Liver (tissue), 3 donors: Measurements from ENCODE around the gene IGF1R.

ENCODE experiments used
- CTCF ChIP-seq: fragments of 150-350 bp; IDR thresholded peaks from 2 replicates; pipeline ENCODE4 v1.5.1; 2017; ENCODE audit warnings: improper control_type of control experiment, low read depth, low read length; ENCODE audit not compliant: missing input control
- EGR1 ChIP-seq, 2 donors: IDR thresholded peaks; 2 replicates each; pipeline ENCODE4 v1.6.1; 2016 to 2018; ENCODE audit warnings: antibody characterized with exemption in 2 of 2, low read depth in 2 of 2
- GABPA ChIP-seq, 2 donors: IDR thresholded peaks in 1 of 2; conservative IDR thresholded peaks in 1 of 2; 2 replicates each; pipeline ENCODE4 v1.6.1; 2016; ENCODE audit warnings: antibody characterized with exemption in 2 of 2, mild to moderate bottlenecking in 1 of 2, moderate library complexity in 1 of 2
- HNF4A ChIP-seq, 2 donors: conservative IDR thresholded peaks; 2 replicates each; pipeline ENCODE4 v1.6.1; 2016; ENCODE audit warnings: antibody characterized with exemption in 2 of 2, mild to moderate bottlenecking in 2 of 2
- HNF4G ChIP-seq: IDR thresholded peaks from 2 replicates; pipeline ENCODE4 v1.6.1; 2016; ENCODE audit warnings: antibody characterized with exemption
- JUND ChIP-seq, 2 donors: IDR thresholded peaks; 2 replicates each; pipeline ENCODE4 v1.6.1; 2016; ENCODE audit warnings: antibody characterized with exemption in 2 of 2
- MAX ChIP-seq: IDR thresholded peaks from 2 replicates; pipeline ENCODE4 v1.6.1; 2016; ENCODE audit warnings: antibody characterized with exemption
- RAD21 ChIP-seq, 2 donors: IDR thresholded peaks; 2 replicates each; pipeline ENCODE4 v1.6.1; 2016; ENCODE audit warnings: antibody characterized with exemption in 2 of 2, mild to moderate bottlenecking in 2 of 2
- REST ChIP-seq: IDR thresholded peaks from 2 replicates; pipeline ENCODE4 v1.6.1; 2016; ENCODE audit warnings: antibody characterized with exemption, mild to moderate bottlenecking
- RXRA ChIP-seq, 2 donors: IDR thresholded peaks; 2 replicates each; pipeline ENCODE4 v1.6.1; 2017 to 2018; ENCODE audit warnings: antibody characterized with exemption in 2 of 2, mild to moderate bottlenecking in 1 of 2
- SP1 ChIP-seq: IDR thresholded peaks from 2 replicates; pipeline ENCODE4 v1.6.1; 2018; ENCODE audit warnings: antibody characterized with exemption, mild to moderate bottlenecking
- TAF1 ChIP-seq: conservative IDR thresholded peaks from 2 replicates; pipeline ENCODE4 v1.6.1; 2016; ENCODE audit warnings: antibody characterized with exemption, mild to moderate bottlenecking
- YY1 ChIP-seq: IDR thresholded peaks from 2 replicates; pipeline ENCODE4 v1.6.1; 2016; ENCODE audit warnings: antibody characterized with exemption, mild to moderate bottlenecking
- TF ChIP-seq, protein P1 (sequence below): IDR thresholded peaks from 2 replicates; pipeline ENCODE4 v1.6.1; 2016; ENCODE audit warnings: antibody characterized with exemption
- donor health status: healthy.
- donor health status: healthy.

DNA sequence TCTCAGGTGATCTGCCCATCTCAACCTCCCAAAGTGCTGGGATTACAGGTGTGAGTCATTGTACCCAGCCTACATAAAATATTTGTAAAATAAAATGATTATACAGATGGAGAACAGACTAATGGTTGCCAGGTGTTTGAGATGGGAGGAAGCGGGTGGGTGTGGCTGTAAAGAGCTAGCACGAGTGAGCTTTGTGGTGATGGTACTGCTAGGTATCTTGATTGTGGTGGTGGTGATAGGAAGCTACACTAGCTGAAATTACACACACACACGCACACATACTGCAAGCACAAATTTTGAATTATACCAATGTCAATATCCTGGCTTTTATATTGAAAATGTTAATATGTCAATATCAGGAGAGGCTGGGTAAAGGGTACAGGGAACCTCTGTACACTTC is 353.9 kb downstream of the IGF1R start:
- TF ChIP-seq RXRA (IDR thresholded peaks at IDR 0.05): no peak
- TF ChIP-seq CTCF: no peak
- no peak for TF ChIP-seq MAX
- no peak for TF ChIP-seq REST
- no peak for TF ChIP-seq EGR1 (IDR thresholded peaks at IDR 0.05; ENCODE audit: low read depth in 2 of 2)
- TF ChIP-seq HNF4A (conservative IDR thresholded peaks at IDR 0.05): no peak
- no peak for TF ChIP-seq HNF4G
- no peak for TF ChIP-seq YY1
- no peak for TF ChIP-seq GABPA (IDR thresholded peaks at IDR 0.05 in 1 of 2, conservative IDR thresholded peaks at IDR 0.05 in 1 of 2)
- no peak for TF ChIP-seq SP1
- no peak for TF ChIP-seq JUND (IDR thresholded peaks at IDR 0.05)
- TF ChIP-seq TAF1: no peak
- no peak for TF ChIP-seq RAD21 (IDR thresholded peaks at IDR 0.05)
- TF ChIP-seq, protein P1, sequence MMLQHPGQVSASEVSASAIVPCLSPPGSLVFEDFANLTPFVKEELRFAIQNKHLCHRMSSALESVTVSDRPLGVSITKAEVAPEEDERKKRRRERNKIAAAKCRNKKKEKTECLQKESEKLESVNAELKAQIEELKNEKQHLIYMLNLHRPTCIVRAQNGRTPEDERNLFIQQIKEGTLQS: no peak
